HepG2 (cell line): ENCODE measurements around the gene CAVIN3. TPM values are rescaled to one million over a fixed set of nuclear protein-coding genes. Genes with fewer than 3 reads are reported as not detected.

Experiments used
- ATAC-seq: fragments of 200-7000 bp; cut with Tn5 transposase; 3 replicates; pipeline ENCODE4 v1.9.1; 2020; ENCODE audit warnings: mild to moderate bottlenecking, moderate library complexity
- BruUV-seq: library from RNA; stranded (reverse); fragments of 400-500 nt; replicated peaks from 2 replicates; lab custom pipeline; 2021; lab: Mats Ljungman, UMichigan
- CTCF ChIA-PET: fragments of 300-600 bp; formaldehyde crosslinking; extraction: SDS; loops from one replicate; lab custom pipeline; 2021; ENCODE audit warnings: low total read pairs, inconsistent platforms, low intra/inter-chr PET ratio; lab: Yijun Ruan, JAX
- POLR2A ChIA-PET: fragments of 350-600 bp; sonication (Branson Sonifier 250); formaldehyde crosslinking; loops from one replicate; lab custom pipeline; 2020; ENCODE audit warnings: antibody characterized with exemption, inconsistent platforms; lab: Yijun Ruan, JAX
- DNase-seq: peaks from one replicate; pipeline ENCODE4 v3.0.0-alpha.2; 2015; ENCODE audit warnings: low spot score
- FAIRE-seq: peaks from 3 replicates; lab custom pipeline; 2011; peaks lifted over from hg19 to GRCh38; lab: Jason Lieb, UNC
- H2AFZ ChIP-seq: one replicate; pipeline ENCODE4 v1.6.1; 2011; ENCODE audit warnings: low read length, inconsistent platforms
- H3K27ac ChIP-seq: fragments of 300-600 bp; 3 replicates; pipeline ENCODE4 v1.8.0; 2011; ENCODE audit warnings: mixed run types, mild to moderate bottlenecking, mixed read lengths, low read length, inconsistent platforms; ENCODE audit not compliant: insufficient read depth; ENCODE audit errors: extremely low read length
- H3K27me3 ChIP-seq, 2 experiments: fragments of 200-600 bp in 1 of 2; 2 replicates in 1 of 2; 3 replicates in 1 of 2; pipeline versions ENCODE4 v1.6.0 to v1.8.0; 2011; ENCODE audit warnings: low read length in 2 of 2, mild to moderate bottlenecking in 2 of 2, moderate library complexity in 2 of 2, inconsistent platforms in 1 of 2; ENCODE audit not compliant: insufficient read depth in 2 of 2, control insufficient read depth in 1 of 2
- H3K36me3 ChIP-seq, 2 experiments: fragments of 200-600 bp in 1 of 2; replicated peaks in 1 of 2; 2 replicates in 1 of 2; 3 replicates in 1 of 2; pipeline versions ENCODE4 v1.5.1 to v1.8.0; 2011; ENCODE audit warnings: low read length in 2 of 2, inconsistent platforms in 1 of 2; ENCODE audit not compliant: insufficient read depth in 2 of 2, control insufficient read depth in 1 of 2
- H3K4me1 ChIP-seq: 2 replicates; pipeline ENCODE4 v1.5.1; 2012; ENCODE audit warnings: low read length, inconsistent platforms; ENCODE audit not compliant: insufficient read depth
- H3K4me2 ChIP-seq: 2 replicates; pipeline ENCODE4 v1.6.0; 2011; ENCODE audit warnings: low read depth, low read length, inconsistent platforms
- H3K4me3 ChIP-seq, 3 experiments: fragments of 200-600 bp in 1 of 3; sonication (generic), shearing (Covaris generic) in 1 of 3; replicated peaks in 1 of 3; 2 replicates each; pipeline ENCODE4 v1.5.1; 2011 to 2016; ENCODE audit warnings: low read length in 3 of 3, inconsistent platforms in 2 of 3, low read depth in 2 of 3, mild to moderate bottlenecking in 2 of 3, control low read depth in 1 of 3, mixed read lengths in 1 of 3; ENCODE audit not compliant: insufficient read depth in 1 of 3
- H3K79me2 ChIP-seq: one replicate; pipeline ENCODE4 v1.6.1; 2011; ENCODE audit warnings: low read length, inconsistent platforms; ENCODE audit not compliant: insufficient read depth
- H3K9ac ChIP-seq: 2 replicates; pipeline ENCODE4 v1.6.0; 2011; ENCODE audit warnings: mild to moderate bottlenecking, low read depth, low read length, inconsistent platforms; ENCODE audit not compliant: insufficient read depth
- H3K9me3 ChIP-seq: 2 replicates; pipeline ENCODE4 v1.5.1; 2012; ENCODE audit warnings: mild to moderate bottlenecking, low read length
- H4K20me1 ChIP-seq: 2 replicates; pipeline ENCODE4 v1.6.0; 2011; ENCODE audit warnings: inconsistent platforms, mild to moderate bottlenecking, low read length, moderate library complexity; ENCODE audit not compliant: insufficient read depth
- ERF ChIP-seq: IDR thresholded peaks from 2 replicates; pipeline ENCODE4 v1.6.1; 2018; ENCODE audit warnings: missing biosample characterization, missing genetic modification reagents
- HCFC1 ChIP-seq: fragments of 150-350 bp; IDR thresholded peaks from 2 replicates; pipeline ENCODE4 v1.6.1; 2014; ENCODE audit warnings: low read depth, low read length
- HMG20B ChIP-seq: conservative IDR thresholded peaks from 2 replicates; pipeline ENCODE4 v1.6.1; 2016; ENCODE audit warnings: missing genetic modification reagents, missing compliant biosample characterization
- HMGXB4 ChIP-seq, 2 experiments: sonication (generic) in 1 of 2; formaldehyde crosslinking in 1 of 2; IDR thresholded peaks; 2 replicates each; pipeline versions ENCODE4 v1.4.0 to v1.6.1; 2018 to 2020; ENCODE audit warnings: missing genetic modification reagents in 2 of 2, borderline replicate concordance in 1 of 2, low read depth in 1 of 2, mild to moderate bottlenecking in 1 of 2, missing biosample characterization in 1 of 2
- HNRNPL ChIP-seq: fragments of 200-400 bp; formaldehyde crosslinking; IDR thresholded peaks from 2 replicates; pipeline ENCODE4 v1.6.1; 2017; ENCODE audit warnings: mild to moderate bottlenecking, low read depth, low read length
- KAT7 ChIP-seq: IDR thresholded peaks from 2 replicates; pipeline ENCODE4 v1.6.1; 2018; ENCODE audit warnings: borderline replicate concordance, missing compliant biosample characterization
- KDM2A ChIP-seq: sonication (generic); formaldehyde crosslinking; IDR thresholded peaks from 2 replicates; pipeline ENCODE4 v1.4.0; 2020; ENCODE audit warnings: low read depth, missing genetic modification reagents, borderline replicate concordance
- MTF1 ChIP-seq: sonication (generic); formaldehyde crosslinking; IDR thresholded peaks from 2 replicates; pipeline ENCODE4 v1.5.0; 2020; ENCODE audit warnings: missing genetic modification reagents
- RBM22 ChIP-seq: fragments of 200-400 bp; formaldehyde crosslinking; optimal IDR thresholded peaks from 2 replicates; pipeline ENCODE3; 2017; ENCODE audit warnings: mild to moderate bottlenecking, low read length, moderate library complexity
- SALL1 ChIP-seq: sonication (generic); formaldehyde crosslinking; IDR thresholded peaks from 2 replicates; pipeline ENCODE4 v1.8.0; 2022; ENCODE audit warnings: mild to moderate bottlenecking, missing genetic modification reagents
- SMC3 ChIP-seq: IDR thresholded peaks from 2 replicates; pipeline ENCODE4 v1.6.1; 2011; ENCODE audit warnings: low read length, improper control_type of control experiment
- STAG1 ChIP-seq: sonication (generic); formaldehyde crosslinking; IDR thresholded peaks from 2 replicates; pipeline ENCODE4 v1.4.0; 2020; ENCODE audit warnings: missing genetic modification reagents
- ZBTB34 ChIP-seq: sonication (generic); formaldehyde crosslinking; IDR thresholded peaks from 2 replicates; pipeline ENCODE4 v1.8.0; 2022; ENCODE audit warnings: mild to moderate bottlenecking, missing genetic modification reagents
- ZNF18 ChIP-seq: sonication (generic); formaldehyde crosslinking; IDR thresholded peaks from 2 replicates; pipeline ENCODE4 v1.8.0; 2022; ENCODE audit warnings: mild to moderate bottlenecking, missing genetic modification reagents; ENCODE audit not compliant: insufficient replicate concordance
- ZNF800 ChIP-seq: sonication (generic); formaldehyde crosslinking; IDR thresholded peaks from 2 replicates; pipeline ENCODE4 v1.4.0; 2020; ENCODE audit warnings: missing genetic modification reagents
- ZNF891 ChIP-seq: sonication (generic); formaldehyde crosslinking; IDR thresholded peaks from 2 replicates; pipeline ENCODE4 v1.5.0; 2020; ENCODE audit warnings: mild to moderate bottlenecking, missing genetic modification reagents
- WGBS: methylation state at CpG from one replicate; pipeline ENCODE4 v1.1.6; 2017; ENCODE audit warnings: low lambda C conversion rate; 5-methylcytosine and 5-hydroxymethylcytosine counted together
- in situ Hi-C: cut with HindIII; loops from 2 replicates; pipeline ENCODE4 v1.10.0; 2017; ENCODE audit warnings: low pct_unique_long_range_greater_than_20kb; ENCODE audit not compliant: extremely low pct_ligation_motif_present
- intact Hi-C: fragments of 100-400 bp; cut with micrococcal nuclease; formaldehyde crosslinking; loops from one replicate; pipeline ENCODE4 v1.10.0; 2022; ENCODE audit not compliant: unreplicated experiment
- polyA plus RNA-seq, 8 experiments: library from polyadenylated mRNA; depleted of rRNA in 3 of 8; stranded (reverse) in 7 of 8; unstranded in 1 of 8; fragments of >200 nt; fragmentation: Illumina TruSeq in 4 of 8; extraction: Trizol in 4 of 8; gene quantifications; 2 replicates each; pipeline versions ENCODE4 v1.2.1 to v1.2.3, GENCODE V29; 2011 to 2016; ENCODE audit warnings: low read depth in 4 of 8, missing spikeins in 1 of 8, mixed read lengths in 1 of 8; ENCODE audit not compliant: insufficient read depth in 1 of 8
- total RNA-seq, 5 experiments: library from RNA; depleted of rRNA; stranded (reverse); fragments of >200 nt; fragmentation: Illumina TruSeq; extraction: Trizol; gene quantifications; 2 replicates each; pipeline ENCODE4 v1.2.3, GENCODE V29; 2016; ENCODE audit warnings: low read depth in 1 of 5

Gene CAVIN3
- total and polyA plus RNA-seq, 2 of the 13 experiments (the other 11 are each of a cell fraction or from before 2014, with no cell fraction given): not detected

- TF ChIP-seq ZNF891 (CRISPR knock-in tag) (no peak), ZNF18 (CRISPR knock-in tag) (no peak), HCFC1 (no peak), ZNF800 (CRISPR knock-in tag) (no peak), HNRNPL (no peak)
Observed at GRCh38 chr11:6300325-6300724, 20.0 kb downstream of the CAVIN3 start (continued).

- Histone ChIP-seq H3K79me2 (no peaks in the 10 kb centered on the region), H3K27me3 (peaks cover under 1% of the 10 kb centered on the region in 2 experiments; a peak in 3 of 5 replicates), H2AFZ (no peak overlapping the region), H3K36me3 (no peaks in the 10 kb centered on the region), H3K4me3 (no peak overlapping the region), H3K9ac (no peak overlapping the region), H3K4me1 (no peaks in the 10 kb centered on the region), H3K4me2 (no peak overlapping the region), H3K9me3 (no peaks in the 10 kb centered on the region), H4K20me1 (no peaks in the 10 kb centered on the region), H3K27ac (no peak overlapping the region)
- FAIRE-seq (peak; percentile 50), ATAC-seq (peak; percentile 100), DNase-seq (peak; percentile 38)
- 0% methylated on average over 4 of the region's 4 CpGs for WGBS
- in situ Hi-C loops (no loop called here), intact Hi-C loops (loop anchor here (1.0 to 5.0 kb wide), 3 partner anchors 47 to 275 kb away; no protein-coding TSS in a partner anchor)
- POLR2A ChIA-PET: no interaction called here
- CTCF ChIA-PET: interaction anchor here (1.6 kb wide), 1 partner anchor 276 kb away, joined by 14 read pairs; no protein-coding TSS in a partner anchor
- BruUV-seq: no TSS peak
- TF ChIP-seq ERF (CRISPR knock-in tag): 0 out of 2 replicates have a peak, but pooled peaks have one; percentile 19
- TF ChIP-seq RBM22: no peak
- peak; percentile 37; the same call in 1 of the 2 replicates for TF ChIP-seq SALL1 (CRISPR knock-in tag)
- TF ChIP-seq KAT7: no peak
- TF ChIP-seq SMC3: peak; percentile 50
- TF ChIP-seq STAG1 (CRISPR knock-in tag): peak; percentile 61
- TF ChIP-seq HMG20B (CRISPR knock-in tag): 0 out of 2 replicates have a peak, but pooled peaks have one; percentile 10
- TF ChIP-seq ZBTB34: no peak
- 0 out of 2 replicates have a peak, but pooled peaks have one; percentile 58 for TF ChIP-seq HNRNPL
- TF ChIP-seq KDM2A (CRISPR knock-in tag): peak; percentile 38; the same call in 1 of the 2 replicates
- no peak for TF ChIP-seq MTF1
- 0 out of 4 replicates have a peak, but pooled peaks have one; percentile 44 to 54 for TF ChIP-seq HMGXB4 (CRISPR knock-in tag; IDR thresholded peaks at IDR 0.05; ENCODE audit: borderline replicate concordance in 1 of 2, low read depth in 1 of 2)
Observed at GRCh38 chr11:6298605-6299004, 21.7 kb downstream of the CAVIN3 start.
